Measurements from ENCODE around the gene TIAM2.

TIAM2 gene

DNA sequence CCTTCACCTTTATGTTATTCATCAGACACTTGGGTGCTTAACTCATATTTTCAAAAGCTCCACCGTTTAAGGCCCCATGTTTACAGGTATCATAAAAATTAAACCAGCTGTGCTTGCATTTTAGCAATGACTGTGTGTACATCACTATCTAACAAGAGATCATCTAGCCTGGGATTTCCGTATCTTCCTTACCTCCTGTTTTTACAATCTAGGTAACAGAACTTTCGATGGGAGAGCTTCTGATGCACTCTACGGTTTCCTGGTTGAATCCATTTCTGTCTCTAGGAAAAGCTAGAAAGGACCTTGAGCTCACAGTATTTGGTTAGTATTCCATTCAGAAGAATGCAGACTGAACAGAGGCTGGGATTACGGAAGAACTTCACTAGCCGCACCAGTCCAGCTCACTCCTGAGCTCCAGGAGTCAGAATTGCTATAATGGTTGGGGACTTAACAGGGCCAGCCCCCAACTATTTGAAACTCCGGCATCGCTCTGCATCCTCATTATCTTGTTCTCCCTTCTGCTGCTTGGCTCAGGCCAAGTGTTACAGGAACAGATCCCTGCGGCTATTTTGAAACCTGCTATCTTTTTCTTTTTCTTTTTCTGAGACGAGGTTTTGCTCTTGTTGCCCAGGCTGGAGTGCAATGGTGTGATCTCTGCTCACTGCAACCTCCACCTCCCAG is 255.7 kb downstream of the TIAM2 start:
- DNase-seq (ENCODE audit: low read depth in 2 of 2) = no peak
- TF ChIP-seq, protein P1, sequence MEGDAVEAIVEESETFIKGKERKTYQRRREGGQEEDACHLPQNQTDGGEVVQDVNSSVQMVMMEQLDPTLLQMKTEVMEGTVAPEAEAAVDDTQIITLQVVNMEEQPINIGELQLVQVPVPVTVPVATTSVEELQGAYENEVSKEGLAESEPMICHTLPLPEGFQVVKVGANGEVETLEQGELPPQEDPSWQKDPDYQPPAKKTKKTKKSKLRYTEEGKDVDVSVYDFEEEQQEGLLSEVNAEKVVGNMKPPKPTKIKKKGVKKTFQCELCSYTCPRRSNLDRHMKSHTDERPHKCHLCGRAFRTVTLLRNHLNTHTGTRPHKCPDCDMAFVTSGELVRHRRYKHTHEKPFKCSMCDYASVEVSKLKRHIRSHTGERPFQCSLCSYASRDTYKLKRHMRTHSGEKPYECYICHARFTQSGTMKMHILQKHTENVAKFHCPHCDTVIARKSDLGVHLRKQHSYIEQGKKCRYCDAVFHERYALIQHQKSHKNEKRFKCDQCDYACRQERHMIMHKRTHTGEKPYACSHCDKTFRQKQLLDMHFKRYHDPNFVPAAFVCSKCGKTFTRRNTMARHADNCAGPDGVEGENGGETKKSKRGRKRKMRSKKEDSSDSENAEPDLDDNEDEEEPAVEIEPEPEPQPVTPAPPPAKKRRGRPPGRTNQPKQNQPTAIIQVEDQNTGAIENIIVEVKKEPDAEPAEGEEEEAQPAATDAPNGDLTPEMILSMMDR (IDR thresholded peaks at IDR 0.05; ENCODE audit: low read depth, low read length) = no peak
- H3K4me3 ChIP-seq (replicated peaks in 1 of 2; ENCODE audit: low read depth in 2 of 2, low read length in 2 of 2) = no peak overlapping the region

GRCh38 chr6:155252581-155252980 is 257.5 kb downstream of the TIAM2 start:
- TF ChIP-seq, protein P1 (IDR thresholded peaks at IDR 0.05; ENCODE audit: low read depth, low read length) = no peak
- no peak overlapping the region for H3K4me3 ChIP-seq (replicated peaks in 1 of 2; ENCODE audit: low read depth in 2 of 2, low read length in 2 of 2)
- DNase-seq (ENCODE audit: low read depth in 2 of 2) = no peak

DNA sequence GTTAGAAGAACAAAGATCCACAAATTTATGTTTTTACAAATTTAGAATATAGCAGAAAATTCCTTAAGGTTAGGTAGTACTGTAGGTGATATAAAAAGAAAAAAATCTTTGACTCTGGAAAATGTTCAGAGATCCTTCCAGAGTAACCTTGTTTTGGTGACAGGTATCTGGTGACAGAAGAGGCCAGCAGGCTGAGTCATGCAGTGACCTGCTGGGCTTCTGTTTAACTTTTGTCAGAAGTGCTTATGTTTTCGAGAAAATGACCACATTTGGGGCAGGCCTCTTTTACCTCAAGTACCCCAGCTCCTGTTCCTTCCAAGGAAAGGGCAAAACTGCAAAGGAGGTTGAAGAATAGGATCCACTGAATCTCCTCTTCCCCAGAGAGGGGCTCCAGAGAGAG is 258.2 kb downstream of the TIAM2 start:
- TF ChIP-seq, protein P1 (IDR thresholded peaks at IDR 0.05; ENCODE audit: low read depth, low read length) = no peak
- DNase-seq (ENCODE audit: low read depth in 2 of 2) = no peak

GRCh38 chr6:155254139-155254538 is 259.0 kb downstream of the TIAM2 start:
- H3K4me3 ChIP-seq (replicated peaks in 1 of 2; ENCODE audit: low read depth in 2 of 2, low read length in 2 of 2) = no peak overlapping the region
- DNase-seq (ENCODE audit: low read depth in 2 of 2) = no peak
- TF ChIP-seq, protein P1 (IDR thresholded peaks at IDR 0.05; ENCODE audit: low read depth, low read length) = no peak

More for the DNA sequence above, 258.2 kb downstream of the TIAM2 start:
- H3K4me3 ChIP-seq (replicated peaks in 1 of 2; ENCODE audit: low read depth in 2 of 2, low read length in 2 of 2) = no peak overlapping the region

DNA sequence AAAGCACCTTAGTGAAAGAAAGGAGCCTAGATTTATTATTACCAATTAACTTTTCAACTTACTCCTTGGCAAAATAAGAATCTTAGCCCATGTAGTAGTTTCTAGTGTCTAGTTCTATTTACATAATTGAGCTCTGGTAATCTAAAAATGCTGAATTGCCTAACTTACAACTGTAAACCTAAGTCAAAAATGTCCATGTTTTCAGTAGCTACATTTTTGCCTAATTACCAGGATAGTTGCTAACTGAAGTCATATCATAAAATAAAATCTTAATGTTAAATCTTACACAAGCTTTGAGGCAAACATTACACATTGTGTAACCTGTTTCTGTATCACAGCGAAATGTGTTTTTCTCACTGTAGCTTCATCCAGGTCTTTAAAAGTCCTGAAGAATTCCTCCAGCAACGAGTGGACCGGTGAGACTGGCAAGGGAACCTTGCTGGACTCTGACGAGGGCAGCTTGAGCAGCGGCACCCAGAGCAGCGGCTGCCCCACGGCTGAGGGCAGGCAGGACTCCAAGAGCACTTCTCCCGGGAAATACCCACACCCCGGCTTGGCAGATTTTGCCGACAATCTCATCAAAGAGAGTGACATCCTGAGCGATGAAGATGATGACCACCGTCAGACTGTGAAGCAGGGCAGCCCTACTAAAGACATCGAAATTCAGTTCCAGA is 261.1 kb downstream of the TIAM2 start:
- no peak overlapping the region for H3K4me3 ChIP-seq (replicated peaks in 1 of 2; ENCODE audit: low read depth in 2 of 2, low read length in 2 of 2)
- TF ChIP-seq, protein P1 (IDR thresholded peaks at IDR 0.05; ENCODE audit: low read depth, low read length) = no peak
- DNase-seq (ENCODE audit: low read depth in 2 of 2) = no peak

DNA sequence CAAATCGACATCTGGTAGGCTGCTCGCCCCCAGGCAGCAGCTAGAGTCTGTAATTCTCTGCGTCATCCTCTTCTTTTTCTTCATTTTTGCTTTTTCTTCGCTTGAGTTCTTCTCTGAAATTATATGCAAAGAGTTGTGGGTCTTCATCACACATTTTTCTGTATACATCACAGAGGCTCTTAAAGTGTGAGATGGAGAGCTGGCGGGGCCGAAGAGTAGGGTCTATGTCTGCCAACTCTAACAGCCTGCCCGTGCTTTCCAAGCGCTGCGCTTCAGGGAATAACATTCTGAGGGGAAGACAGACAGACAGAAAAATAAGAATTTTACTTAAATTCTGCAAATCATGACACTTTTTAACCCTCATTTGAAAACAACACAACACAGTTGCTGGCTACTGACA is 262.7 kb downstream of the TIAM2 start:
- TF ChIP-seq, protein P1 (IDR thresholded peaks at IDR 0.05; ENCODE audit: low read depth, low read length) = no peak
- no peak for DNase-seq (ENCODE audit: low read depth in 2 of 2)
- H3K4me3 ChIP-seq (replicated peaks in 1 of 2; ENCODE audit: low read depth in 2 of 2, low read length in 2 of 2) = no peak overlapping the region

Measured in cardiac fibroblast (primary cell).